Measurements from ENCODE around the gene NTSR1.

The NTSR1 gene

DNA sequence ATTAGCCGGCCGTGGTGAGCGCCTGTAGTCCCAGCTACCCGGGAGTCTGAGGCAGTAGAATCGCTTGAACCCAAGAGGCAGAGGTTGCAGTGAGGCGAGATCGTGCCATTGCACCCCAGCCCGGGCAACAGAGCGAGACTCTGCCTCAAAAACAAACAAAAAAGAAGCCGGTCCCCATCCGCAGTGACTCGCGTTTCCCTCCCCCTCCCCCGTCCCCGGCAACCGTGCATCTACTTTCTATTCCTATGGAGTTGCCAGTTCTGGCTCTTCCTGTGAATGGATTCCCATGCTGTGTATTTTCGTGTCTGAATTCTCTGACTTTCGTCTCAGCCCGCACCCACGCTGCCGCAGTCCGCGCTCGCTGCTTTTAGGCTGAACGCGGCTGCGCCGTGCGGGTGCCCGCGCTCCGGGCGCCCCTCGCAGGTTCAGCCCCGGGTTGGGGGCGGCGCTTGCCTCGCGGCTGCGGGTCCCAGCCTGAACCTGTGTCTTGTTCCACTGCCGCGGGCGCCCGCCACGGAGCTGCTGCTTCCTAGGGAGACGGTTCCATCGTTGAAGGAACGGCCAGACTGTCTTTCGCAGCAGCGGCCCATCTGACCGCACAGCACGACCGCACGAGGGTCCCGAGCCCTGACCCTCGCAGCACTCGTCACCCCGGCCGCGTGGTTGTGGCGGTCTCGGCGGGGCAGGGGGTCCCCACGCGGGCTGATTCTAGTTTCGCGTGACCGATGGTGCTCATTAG, 86.6 kb downstream of the NTSR1 start:
- peak; percentile 49 for DNase-seq (ENCODE audit: low read depth, low spot score)
- TF ChIP-seq, protein P1, sequence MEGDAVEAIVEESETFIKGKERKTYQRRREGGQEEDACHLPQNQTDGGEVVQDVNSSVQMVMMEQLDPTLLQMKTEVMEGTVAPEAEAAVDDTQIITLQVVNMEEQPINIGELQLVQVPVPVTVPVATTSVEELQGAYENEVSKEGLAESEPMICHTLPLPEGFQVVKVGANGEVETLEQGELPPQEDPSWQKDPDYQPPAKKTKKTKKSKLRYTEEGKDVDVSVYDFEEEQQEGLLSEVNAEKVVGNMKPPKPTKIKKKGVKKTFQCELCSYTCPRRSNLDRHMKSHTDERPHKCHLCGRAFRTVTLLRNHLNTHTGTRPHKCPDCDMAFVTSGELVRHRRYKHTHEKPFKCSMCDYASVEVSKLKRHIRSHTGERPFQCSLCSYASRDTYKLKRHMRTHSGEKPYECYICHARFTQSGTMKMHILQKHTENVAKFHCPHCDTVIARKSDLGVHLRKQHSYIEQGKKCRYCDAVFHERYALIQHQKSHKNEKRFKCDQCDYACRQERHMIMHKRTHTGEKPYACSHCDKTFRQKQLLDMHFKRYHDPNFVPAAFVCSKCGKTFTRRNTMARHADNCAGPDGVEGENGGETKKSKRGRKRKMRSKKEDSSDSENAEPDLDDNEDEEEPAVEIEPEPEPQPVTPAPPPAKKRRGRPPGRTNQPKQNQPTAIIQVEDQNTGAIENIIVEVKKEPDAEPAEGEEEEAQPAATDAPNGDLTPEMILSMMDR (IDR thresholded peaks at IDR 0.05; ENCODE audit: low read depth, low read length): no peak
- in situ Hi-C loops (cut with HindIII; ENCODE audit: low sequenced_read_pairs): no loop called here
- H3K4me3 ChIP-seq (ENCODE audit: low read depth, low read length): peak overlapping the region; percentile 55

DNA sequence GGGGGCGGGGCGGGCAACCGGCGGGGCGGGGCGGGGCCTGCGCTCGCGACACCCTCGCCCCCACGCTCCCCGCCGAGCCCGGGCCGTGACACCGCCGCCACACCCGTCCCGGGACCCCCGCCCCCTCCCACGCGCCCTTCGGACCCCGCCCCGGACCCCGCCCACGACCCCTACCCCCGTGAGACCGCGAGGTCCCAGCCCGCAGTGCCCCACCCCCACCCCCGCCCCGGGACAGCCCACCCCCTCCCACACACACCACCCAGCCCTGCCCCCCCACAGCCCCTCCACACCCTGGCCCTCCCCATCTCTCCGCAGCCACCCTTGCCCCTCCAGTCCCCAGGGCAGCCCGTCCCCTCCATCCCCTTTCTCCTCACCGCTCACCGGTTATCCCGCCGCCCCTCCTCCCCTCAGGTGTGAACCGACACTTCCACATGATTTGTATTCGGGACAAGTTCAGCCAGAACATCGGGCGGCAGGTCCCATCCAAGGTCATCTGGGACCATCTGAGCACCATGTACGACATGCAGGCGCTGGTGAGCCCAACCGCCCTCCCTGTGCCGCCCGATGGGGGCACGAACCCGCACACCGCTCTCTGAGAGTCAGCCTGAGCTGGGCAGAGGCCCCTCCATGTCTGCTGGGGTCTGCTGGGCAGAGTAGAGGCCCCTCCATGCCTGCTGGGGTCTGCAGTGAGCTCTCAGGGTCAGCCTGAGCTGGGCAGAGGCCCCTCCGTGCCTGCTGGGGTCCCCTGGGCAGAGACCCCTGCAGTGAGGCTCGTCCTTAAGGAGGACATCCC, 88.3 kb downstream of the NTSR1 start:
- DNase-seq (ENCODE audit: low read depth, low spot score): no peak
- TF ChIP-seq, protein P1 (IDR thresholded peaks at IDR 0.05; ENCODE audit: low read depth, low read length): no peak
- in situ Hi-C loops (cut with HindIII; ENCODE audit: low sequenced_read_pairs): no loop called here
- peak overlapping the region; percentile 52 for H3K4me3 ChIP-seq (ENCODE audit: low read depth, low read length)

- TF ChIP-seq, protein P1 (IDR thresholded peaks at IDR 0.05; ENCODE audit: low read depth, low read length): no peak
- DNase-seq (ENCODE audit: low read depth, low spot score): no peak
- in situ Hi-C loops (cut with HindIII; ENCODE audit: low sequenced_read_pairs): no loop called here
- H3K4me3 ChIP-seq (ENCODE audit: low read depth, low read length): no peak overlapping the region
These were observed 89.3 kb downstream of the NTSR1 start for GRCh38 chr20:62797671-62798532.

DNA sequence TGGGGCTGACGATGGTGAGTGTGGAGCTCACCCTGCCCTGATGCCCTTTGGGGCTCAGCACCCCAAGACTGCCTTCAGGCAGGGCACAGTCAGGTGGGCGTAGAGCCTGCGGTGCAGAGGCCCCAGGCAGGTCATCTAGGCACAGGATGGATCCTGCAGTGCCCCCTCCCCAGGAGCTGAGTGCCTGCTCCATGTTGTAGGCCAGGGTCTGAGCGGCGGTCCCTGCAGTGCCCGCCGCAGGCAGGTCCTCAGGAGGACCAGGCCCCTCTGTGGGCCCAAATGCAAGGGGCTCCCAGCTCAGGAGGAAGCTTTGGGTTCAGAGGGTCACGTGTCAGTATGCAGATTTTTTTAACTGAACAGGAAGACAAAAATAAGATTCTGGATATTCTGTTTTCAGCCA, 90.4 kb downstream of the NTSR1 start:
- TF ChIP-seq, protein P1 (IDR thresholded peaks at IDR 0.05; ENCODE audit: low read depth, low read length): no peak
- in situ Hi-C loops (cut with HindIII; ENCODE audit: low sequenced_read_pairs): no loop called here
- no peak overlapping the region for H3K4me3 ChIP-seq (ENCODE audit: low read depth, low read length)
- DNase-seq (ENCODE audit: low read depth, low spot score): no peak

DNA sequence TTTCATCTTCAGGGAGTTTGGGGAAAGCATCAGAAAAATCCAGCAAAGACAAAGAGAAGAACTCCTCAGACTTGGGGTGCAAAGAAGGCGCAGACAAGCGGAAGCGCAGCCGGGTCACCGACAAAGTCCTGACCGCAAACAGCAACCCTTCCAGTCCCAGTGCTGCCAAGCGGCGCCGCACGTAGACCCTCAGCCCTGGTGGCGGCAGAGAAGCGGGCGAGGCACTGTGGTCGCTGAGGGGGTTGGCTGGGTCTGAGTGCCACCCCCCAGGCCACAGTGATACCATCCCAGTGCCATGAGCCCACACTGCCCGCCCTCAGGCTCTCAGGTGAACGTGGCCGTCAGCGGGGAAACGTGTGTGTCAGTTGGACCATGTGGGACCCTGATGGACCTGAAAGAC, 90.8 kb downstream of the NTSR1 start:
- H3K4me3 ChIP-seq (ENCODE audit: low read depth, low read length): no peak overlapping the region
- TF ChIP-seq, protein P1 (IDR thresholded peaks at IDR 0.05; ENCODE audit: low read depth, low read length): no peak
- in situ Hi-C loops (cut with HindIII; ENCODE audit: low sequenced_read_pairs): no loop called here
- DNase-seq (ENCODE audit: low read depth, low spot score): no peak

DNA sequence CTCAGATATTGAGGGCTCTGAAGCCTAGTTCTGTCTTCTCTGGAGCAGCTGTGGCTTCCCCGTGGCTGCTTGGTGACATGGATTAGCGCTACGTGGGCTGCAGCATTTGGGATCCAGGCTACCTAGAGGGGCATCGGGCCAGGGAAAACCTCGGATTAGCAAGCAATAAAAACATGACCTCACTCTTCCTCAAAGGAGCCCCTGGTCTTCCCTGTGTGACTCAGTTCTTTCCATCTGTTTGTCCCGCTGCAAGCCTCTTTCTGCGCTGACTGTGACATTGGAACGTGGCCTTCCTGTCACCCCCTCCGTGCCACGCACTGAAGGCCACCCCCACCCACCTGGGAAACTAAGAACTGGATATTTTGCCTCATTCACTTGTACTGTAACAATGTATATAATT, 91.2 kb downstream of the NTSR1 start:
- TF ChIP-seq, protein P1 (IDR thresholded peaks at IDR 0.05; ENCODE audit: low read depth, low read length): no peak
- in situ Hi-C loops (cut with HindIII; ENCODE audit: low sequenced_read_pairs): no loop called here
- H3K4me3 ChIP-seq (ENCODE audit: low read depth, low read length): no peak overlapping the region
- DNase-seq (ENCODE audit: low read depth, low spot score): no peak

Measured in astrocyte of the spinal cord (primary cell).